ENCODE measurements around the gene KIR2DL1.
"Not testable (repeated sequence)": the region's sequence is repeated elsewhere in the genome, so short reads cannot be mapped to it uniquely, and the experiment has no call there.

DNA sequence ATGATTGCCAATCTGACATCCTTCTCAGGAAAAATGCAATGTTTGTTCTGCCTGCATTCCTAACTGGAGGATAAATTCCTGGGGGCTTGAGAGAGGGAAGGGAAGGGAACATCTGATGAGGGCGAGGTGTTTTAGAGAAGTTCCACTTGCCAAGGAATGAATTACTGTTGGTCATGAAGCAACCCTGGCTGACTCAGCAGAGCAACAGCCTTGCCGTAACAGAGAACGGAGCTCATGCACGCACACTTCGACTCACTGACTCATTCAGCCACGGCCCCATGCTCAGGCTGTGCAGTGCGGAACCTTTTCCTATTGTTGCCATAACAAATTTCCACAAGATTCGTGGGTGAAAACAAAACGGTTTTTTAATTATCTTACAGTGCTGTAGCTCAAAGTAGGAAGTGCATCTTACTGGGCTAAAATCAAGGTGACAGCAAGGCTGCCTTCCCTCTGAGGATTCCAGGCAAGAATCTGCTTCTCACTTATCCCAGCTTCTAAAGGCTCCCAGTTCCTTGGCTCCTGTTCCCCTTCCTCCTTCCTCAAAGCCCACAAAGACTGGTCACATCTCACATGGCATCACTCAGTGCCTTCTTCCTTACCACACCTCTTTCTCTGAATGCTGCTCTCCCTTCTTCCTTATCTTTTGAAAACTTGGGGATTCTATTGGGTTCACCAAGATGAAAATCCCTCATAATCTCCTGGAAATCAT, 21.8 kb upstream of the KIR2DL1 start:
- TF ChIP-seq EP300, POLR2A, POLR2AphosphoS5 (IDR thresholded peaks at IDR 0.05): not testable (repeated sequence)
- TF ChIP-seq, protein P1, sequence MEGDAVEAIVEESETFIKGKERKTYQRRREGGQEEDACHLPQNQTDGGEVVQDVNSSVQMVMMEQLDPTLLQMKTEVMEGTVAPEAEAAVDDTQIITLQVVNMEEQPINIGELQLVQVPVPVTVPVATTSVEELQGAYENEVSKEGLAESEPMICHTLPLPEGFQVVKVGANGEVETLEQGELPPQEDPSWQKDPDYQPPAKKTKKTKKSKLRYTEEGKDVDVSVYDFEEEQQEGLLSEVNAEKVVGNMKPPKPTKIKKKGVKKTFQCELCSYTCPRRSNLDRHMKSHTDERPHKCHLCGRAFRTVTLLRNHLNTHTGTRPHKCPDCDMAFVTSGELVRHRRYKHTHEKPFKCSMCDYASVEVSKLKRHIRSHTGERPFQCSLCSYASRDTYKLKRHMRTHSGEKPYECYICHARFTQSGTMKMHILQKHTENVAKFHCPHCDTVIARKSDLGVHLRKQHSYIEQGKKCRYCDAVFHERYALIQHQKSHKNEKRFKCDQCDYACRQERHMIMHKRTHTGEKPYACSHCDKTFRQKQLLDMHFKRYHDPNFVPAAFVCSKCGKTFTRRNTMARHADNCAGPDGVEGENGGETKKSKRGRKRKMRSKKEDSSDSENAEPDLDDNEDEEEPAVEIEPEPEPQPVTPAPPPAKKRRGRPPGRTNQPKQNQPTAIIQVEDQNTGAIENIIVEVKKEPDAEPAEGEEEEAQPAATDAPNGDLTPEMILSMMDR (IDR thresholded peaks at IDR 0.05): not testable (repeated sequence)
